CD14-positive monocyte (primary cell): ENCODE data around the gene DIAPH2. TPM values are rescaled to one million over a fixed set of nuclear protein-coding genes. Genes with fewer than 3 reads are reported as not detected.

Experiments used
- DNase-seq, 3 donors: peaks; one replicate each; pipeline ENCODE4 v3.0.0-alpha.2; 2011 to 2022
- H2AFZ ChIP-seq: 2 replicates; pipeline ENCODE4 v1.6.0; 2012; ENCODE audit warnings: mild to moderate bottlenecking, low read depth, low read length, inconsistent platforms; ENCODE audit not compliant: insufficient read depth, poor library complexity, severe bottlenecking
- H3K27ac ChIP-seq, 2 donors: 1 replicate in 1 of 2; 2 replicates in 1 of 2; pipeline ENCODE4 v1.5.1; 2012 to 2013; ENCODE audit warnings: low read length in 2 of 2, control low read depth in 1 of 2, inconsistent platforms in 1 of 2, low read depth in 1 of 2, mild to moderate bottlenecking in 1 of 2
- H3K27me3 ChIP-seq, 2 donors: one replicate each; pipeline versions ENCODE4 v1.6.0 to v1.6.1; 2011 to 2013; ENCODE audit warnings: low read length in 2 of 2; ENCODE audit not compliant: control insufficient read depth in 2 of 2, insufficient read depth in 2 of 2
- H3K36me3 ChIP-seq, 2 donors: replicated peaks in 1 of 2; 1 replicate in 1 of 2; 2 replicates in 1 of 2; pipeline versions ENCODE4 v1.5.1 to v1.6.1; 2012 to 2013; ENCODE audit warnings: low read length in 2 of 2, control low read depth in 1 of 2, inconsistent platforms in 1 of 2, mild to moderate bottlenecking in 1 of 2; ENCODE audit not compliant: insufficient read depth in 2 of 2, control insufficient read depth in 1 of 2
- H3K4me1 ChIP-seq, 2 donors: 1 replicate in 1 of 2; 2 replicates in 1 of 2; pipeline versions ENCODE4 v1.5.1 to v1.6.1; 2012 to 2013; ENCODE audit warnings: low read length in 2 of 2, control low read depth in 1 of 2, inconsistent platforms in 1 of 2, mild to moderate bottlenecking in 1 of 2, moderate library complexity in 1 of 2; ENCODE audit not compliant: insufficient read depth in 2 of 2, control insufficient read depth in 1 of 2
- H3K4me2 ChIP-seq: replicated peaks from 2 replicates; pipeline ENCODE3; 2012; ENCODE audit warnings: low read length, moderate library complexity, mild to moderate bottlenecking; ENCODE audit not compliant: poor library complexity, severe bottlenecking; ENCODE audit errors: extremely low read depth
- H3K4me3 ChIP-seq, 3 experiments: fragments of 200-600 bp in 1 of 3; sonication (generic) in 1 of 3; replicated peaks in 1 of 3; 1 replicate in 2 of 3; 2 replicates in 1 of 3; pipeline ENCODE4 v1.5.1; 2011 to 2013; ENCODE audit warnings: low read length in 3 of 3, mild to moderate bottlenecking in 3 of 3, control low read depth in 2 of 3, low read depth in 2 of 3, inconsistent platforms in 1 of 3, moderate library complexity in 1 of 3
- H3K79me2 ChIP-seq: 2 replicates; pipeline ENCODE4 v1.6.0; 2012; ENCODE audit warnings: mild to moderate bottlenecking, control low read depth, inconsistent platforms, low read length, moderate library complexity; ENCODE audit not compliant: insufficient read depth
- H3K9ac ChIP-seq: 2 replicates; pipeline ENCODE4 v1.6.0; 2017; ENCODE audit warnings: low read length, mild to moderate bottlenecking; ENCODE audit not compliant: insufficient read depth, poor library complexity, severe bottlenecking
- H3K9me3 ChIP-seq, 2 donors: replicated peaks in 1 of 2; 1 replicate in 1 of 2; 2 replicates in 1 of 2; pipeline versions ENCODE4 v1.5.1 to v1.6.1; 2012 to 2013; ENCODE audit warnings: low read length in 2 of 2, control low read depth in 1 of 2; ENCODE audit not compliant: control insufficient read depth in 1 of 2, insufficient read depth in 1 of 2
- H4K20me1 ChIP-seq: 2 replicates; pipeline ENCODE4 v1.6.0; 2012; ENCODE audit warnings: mild to moderate bottlenecking, low read length, control low read depth, moderate library complexity; ENCODE audit not compliant: insufficient read depth
- H3K27ac Mint-ChIP-seq, 7 donors: one replicate each; pipeline ENCODE4 v1.8.0; 2020; ENCODE audit warnings: mild to moderate bottlenecking in 7 of 7, mixed read lengths in 7 of 7, moderate library complexity in 6 of 7, inconsistent platforms in 2 of 7
- H3K27me3 Mint-ChIP-seq, 3 donors: one replicate each; pipeline ENCODE4 v1.8.0; 2021 to 2022; ENCODE audit warnings: low read depth in 3 of 3, mild to moderate bottlenecking in 3 of 3, mixed read lengths in 3 of 3, moderate library complexity in 3 of 3, inconsistent platforms in 1 of 3
- H3K36me3 Mint-ChIP-seq, 2 donors: one replicate each; pipeline ENCODE4 v1.8.0; 2020; ENCODE audit warnings: mixed read lengths in 2 of 2, inconsistent platforms in 1 of 2, mild to moderate bottlenecking in 1 of 2
- H3K4me1 Mint-ChIP-seq: one replicate; pipeline ENCODE4 v1.8.0; 2020; ENCODE audit warnings: mild to moderate bottlenecking, mixed read lengths
- H3K4me3 Mint-ChIP-seq, 2 donors: one replicate each; pipeline ENCODE4 v1.8.0; 2020; ENCODE audit warnings: mild to moderate bottlenecking in 2 of 2, mixed read lengths in 2 of 2, moderate library complexity in 1 of 2
- H3K9me3 Mint-ChIP-seq, 7 donors: one replicate each; pipeline ENCODE4 v1.8.0; 2020 to 2022; ENCODE audit warnings: mixed read lengths in 7 of 7, mild to moderate bottlenecking in 6 of 7, moderate library complexity in 6 of 7, inconsistent platforms in 2 of 7
- WGBS: methylation state at CpG from one replicate; pipeline ENCODE4 v1.1.5; 2013; ENCODE audit warnings: missing lambda C conversion rate; ENCODE audit not compliant: insufficient coverage; 5-methylcytosine and 5-hydroxymethylcytosine counted together
- intact Hi-C, 2 donors: fragments of 100-400 bp; cut with micrococcal nuclease; formaldehyde crosslinking; loops; one replicate each; pipeline versions ENCODE4 v1.15.0 to v1.15.1; 2023
- polyA plus RNA-seq, 3 donors: library from polyadenylated mRNA; depleted of rRNA in 1 of 3; unstranded in 2 of 3; stranded (reverse) in 1 of 3; fragments of 300-500 nt in 2 of 3; fragments of >200 nt in 1 of 3; fragmentation: Illumina TruSeq in 2 of 3; gene quantifications; 1 replicate in 2 of 3; 2 replicates in 1 of 3; pipeline ENCODE4 v1.2.3, GENCODE V29; 2012 to 2021
- TF ChIP-seq, protein P1 (sequence below): fragments of 200-600 bp; IDR thresholded peaks from one replicate; pipeline ENCODE4 v1.8.0; 2022; ENCODE audit warnings: antibody characterized with exemption, mild to moderate bottlenecking

The DIAPH2 gene
- polyA plus RNA-seq, 3 donors = 9.5 to 20.5 (median 11.4) TPM

DNA sequence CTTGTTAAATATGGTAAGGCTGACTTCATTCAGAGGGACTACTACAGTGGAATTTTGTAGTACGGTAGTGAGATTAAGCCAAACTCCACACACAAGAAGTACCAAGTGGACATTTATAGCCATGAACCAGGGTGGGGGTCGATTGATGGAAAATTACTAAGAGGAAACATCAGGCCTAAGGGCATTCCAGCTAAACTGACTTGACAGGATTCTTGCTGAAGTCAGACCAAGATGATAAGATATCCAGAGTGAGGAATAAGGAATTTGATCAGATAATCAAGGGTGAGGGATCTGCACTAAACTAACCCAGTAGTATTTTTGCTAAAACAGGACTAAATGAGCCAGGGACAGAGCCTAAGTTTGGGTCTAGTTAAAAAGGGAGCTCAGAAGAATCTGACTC lies 796.6 kb downstream of the DIAPH2 start:
- Histone ChIP-seq H3K4me1 (no peaks in the 10 kb centered on the region), H3K9ac (no peak overlapping the region), H4K20me1 (no peaks in the 10 kb centered on the region), H3K36me3 (no peaks in the 10 kb centered on the region), H2AFZ (no peak overlapping the region), H3K27ac (no peak overlapping the region), H3K27me3 (no peaks in the 10 kb centered on the region), H3K79me2 (no peaks in the 10 kb centered on the region), H3K4me3 (no peak overlapping the region), H3K4me2 (no peak overlapping the region), H3K9me3 (no peaks in the 10 kb centered on the region)
- Mint-ChIP-seq H3K27me3 (peaks cover 0 to 3% (median 0%) of the 10 kb centered on the region in 3 donors), H3K27ac (no peak overlapping the region), H3K4me1 (no peaks in the 10 kb centered on the region), H3K4me3 (no peak overlapping the region), H3K36me3 (no peaks in the 10 kb centered on the region), H3K9me3 (no peaks in the 10 kb centered on the region)
- TF ChIP-seq, protein P1, sequence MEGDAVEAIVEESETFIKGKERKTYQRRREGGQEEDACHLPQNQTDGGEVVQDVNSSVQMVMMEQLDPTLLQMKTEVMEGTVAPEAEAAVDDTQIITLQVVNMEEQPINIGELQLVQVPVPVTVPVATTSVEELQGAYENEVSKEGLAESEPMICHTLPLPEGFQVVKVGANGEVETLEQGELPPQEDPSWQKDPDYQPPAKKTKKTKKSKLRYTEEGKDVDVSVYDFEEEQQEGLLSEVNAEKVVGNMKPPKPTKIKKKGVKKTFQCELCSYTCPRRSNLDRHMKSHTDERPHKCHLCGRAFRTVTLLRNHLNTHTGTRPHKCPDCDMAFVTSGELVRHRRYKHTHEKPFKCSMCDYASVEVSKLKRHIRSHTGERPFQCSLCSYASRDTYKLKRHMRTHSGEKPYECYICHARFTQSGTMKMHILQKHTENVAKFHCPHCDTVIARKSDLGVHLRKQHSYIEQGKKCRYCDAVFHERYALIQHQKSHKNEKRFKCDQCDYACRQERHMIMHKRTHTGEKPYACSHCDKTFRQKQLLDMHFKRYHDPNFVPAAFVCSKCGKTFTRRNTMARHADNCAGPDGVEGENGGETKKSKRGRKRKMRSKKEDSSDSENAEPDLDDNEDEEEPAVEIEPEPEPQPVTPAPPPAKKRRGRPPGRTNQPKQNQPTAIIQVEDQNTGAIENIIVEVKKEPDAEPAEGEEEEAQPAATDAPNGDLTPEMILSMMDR = no peak
- no peak for DNase-seq
- WGBS = no CpG with 5 or more reads among the region's 2 CpGs
- intact Hi-C loops = no loop called here

DNA sequence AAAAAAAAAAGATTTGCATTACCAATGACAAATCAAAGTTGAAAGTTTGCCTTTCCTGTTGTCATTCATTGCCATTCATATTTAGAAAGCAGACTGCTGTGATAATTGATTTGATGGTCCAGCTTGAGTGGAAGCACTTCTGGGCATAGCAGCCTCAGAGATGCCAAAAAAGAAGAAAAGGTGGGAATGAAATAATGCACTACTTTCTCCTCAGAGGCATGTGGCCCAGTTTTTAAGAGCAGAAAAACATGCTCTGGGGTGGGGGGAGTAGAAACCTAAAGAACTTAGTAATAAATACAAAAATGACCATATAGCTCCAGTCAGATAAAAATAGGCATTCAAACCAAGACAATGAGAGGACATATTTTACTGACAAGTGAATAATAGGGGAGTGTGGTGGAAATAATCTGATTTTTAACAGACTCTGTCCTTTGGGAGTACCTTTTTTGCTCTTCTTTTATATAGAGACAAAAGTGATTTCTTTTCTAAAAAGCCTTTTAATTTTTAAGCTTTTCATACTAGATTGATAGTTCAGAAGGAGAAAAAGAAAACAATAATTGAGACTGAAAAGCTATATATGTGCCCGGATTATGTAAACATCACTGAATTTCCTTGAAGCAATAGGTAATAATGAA lies 798.1 kb downstream of the DIAPH2 start:
- no CpG with 5 or more reads among the region's 1 CpG for WGBS
- H3K27ac ChIP-seq = no peak overlapping the region
- no peaks in the 10 kb centered on the region for H3K9me3 Mint-ChIP-seq
- H3K36me3 Mint-ChIP-seq = no peaks in the 10 kb centered on the region
- H4K20me1 ChIP-seq = no peaks in the 10 kb centered on the region
- H3K27ac Mint-ChIP-seq = no peak overlapping the region
- intact Hi-C loops = no loop called here
- no peak overlapping the region for H3K4me3 Mint-ChIP-seq
- no peak overlapping the region for H2AFZ ChIP-seq
- no peaks in the 10 kb centered on the region for H3K4me1 ChIP-seq
- no peaks in the 10 kb centered on the region for H3K27me3 ChIP-seq
- no peak overlapping the region for H3K4me3 ChIP-seq
- no peak overlapping the region for H3K4me2 ChIP-seq
- H3K27me3 Mint-ChIP-seq = peaks cover 0 to 3% (median 0%) of the 10 kb centered on the region in 3 donors
- TF ChIP-seq, protein P1 = no peak
- H3K9me3 ChIP-seq = no peaks in the 10 kb centered on the region
- H3K36me3 ChIP-seq = no peaks in the 10 kb centered on the region
- no peaks in the 10 kb centered on the region for H3K79me2 ChIP-seq
- H3K4me1 Mint-ChIP-seq = no peaks in the 10 kb centered on the region
- H3K9ac ChIP-seq = no peak overlapping the region
- DNase-seq = no peak
